GM18526 (cell line): ENCODE measurements around the gene NLGN1.

Experiments used
- POLR2A ChIP-seq: IDR thresholded peaks from 3 replicates; pipeline ENCODE4 v1.6.1; 2011; ENCODE audit not compliant: insufficient read length; ENCODE audit errors: extremely low read depth

Gene NLGN1

GRCh38 chr3:173588556-173588955, 191.0 kb downstream of the NLGN1 start:
- TF ChIP-seq POLR2A = no peak

- no peak for TF ChIP-seq POLR2A
These were observed 191.6 kb downstream of the NLGN1 start for GRCh38 chr3:173589116-173589515.

- TF ChIP-seq POLR2A = no peak
These were observed 193.9 kb downstream of the NLGN1 start for GRCh38 chr3:173591401-173591800.

- TF ChIP-seq POLR2A = no peak
These were observed 202.1 kb downstream of the NLGN1 start for GRCh38 chr3:173599673-173600072.

- TF ChIP-seq POLR2A = no peak
These were observed 217.0 kb downstream of the NLGN1 start for GRCh38 chr3:173614522-173614921.

GRCh38 chr3:173615661-173616060, 218.1 kb downstream of the NLGN1 start:
- no peak for TF ChIP-seq POLR2A

GRCh38 chr3:173617490-173617889, 219.9 kb downstream of the NLGN1 start:
- TF ChIP-seq POLR2A = no peak

- TF ChIP-seq POLR2A = no peak
These were observed 220.6 kb downstream of the NLGN1 start for GRCh38 chr3:173618148-173618547.

GRCh38 chr3:173618703-173619102, 221.2 kb downstream of the NLGN1 start:
- no peak for TF ChIP-seq POLR2A

GRCh38 chr3:173622166-173622565, 224.6 kb downstream of the NLGN1 start:
- TF ChIP-seq POLR2A = no peak

GRCh38 chr3:173624086-173624485, 226.5 kb downstream of the NLGN1 start:
- no peak for TF ChIP-seq POLR2A

GRCh38 chr3:173630849-173631248, 233.3 kb downstream of the NLGN1 start:
- no peak for TF ChIP-seq POLR2A

GRCh38 chr3:173632945-173633344, 235.4 kb downstream of the NLGN1 start:
- no peak for TF ChIP-seq POLR2A

GRCh38 chr3:173635826-173636225, 238.3 kb downstream of the NLGN1 start:
- TF ChIP-seq POLR2A = no peak

GRCh38 chr3:173639098-173639497, 241.6 kb downstream of the NLGN1 start:
- no peak for TF ChIP-seq POLR2A

- TF ChIP-seq POLR2A = no peak
These were observed 244.2 kb downstream of the NLGN1 start for GRCh38 chr3:173641696-173642095.

- no peak for TF ChIP-seq POLR2A
These were observed 246.8 kb downstream of the NLGN1 start for GRCh38 chr3:173644086-173645082.
